ENCODE measurements around the gene DYSF.

The DYSF gene

DNA sequence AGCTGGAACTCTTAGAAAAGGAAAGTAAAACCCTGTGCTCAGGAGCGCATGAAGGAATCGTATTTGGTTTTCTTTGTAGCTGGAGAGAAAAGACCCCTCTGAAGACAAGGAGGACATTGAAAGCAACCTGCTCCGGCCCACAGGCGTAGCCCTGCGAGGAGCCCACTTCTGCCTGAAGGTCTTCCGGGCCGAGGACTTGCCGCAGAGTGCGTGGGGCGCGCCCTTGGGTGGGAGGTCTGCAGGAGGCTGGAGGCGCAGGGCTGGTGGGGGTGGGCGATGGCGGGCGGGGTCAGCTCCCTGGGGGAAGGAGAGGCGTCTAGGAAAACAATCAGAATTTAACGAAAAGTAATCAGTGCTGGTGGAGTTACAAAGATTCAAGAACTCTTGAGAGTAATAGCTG is 72.8 kb downstream of the DYSF start:
- Histone ChIP-seq H3K4me3 (ENCODE audit: low read depth, low read length) (no peak overlapping the region), H3K27ac (ENCODE audit: extremely low read depth, low read depth, low read length) (no peak overlapping the region), H3K4me1 (ENCODE audit: control insufficient read depth, insufficient read depth, low read length) (no peaks in the 10 kb centered on the region), H3K9me3 (ENCODE audit: control insufficient read depth, insufficient read depth, low read depth, low read length) (no peaks in the 10 kb centered on the region), H3K36me3 (ENCODE audit: control insufficient read depth in 2 of 2, insufficient read depth in 1 of 2, low read length in 2 of 2) (no peaks in the 10 kb centered on the region)
- CTCF ChIA-PET, result interaction anchor here (1.7 to 1.9 kb wide), 2 partner anchors 22 to 1367 kb away, joined by 3 to 4 read pairs; no protein-coding TSS in a partner anchor
- TF ChIP-seq ZNF248 (tag by site-specific recombination; IDR thresholded peaks at IDR 0.05), result no peak
- TF ChIP-seq ZNF221 (tag by site-specific recombination; IDR thresholded peaks at IDR 0.05; ENCODE audit: borderline replicate concordance), result no peak
- no peak for TF ChIP-seq ZNF501 (tag by site-specific recombination; IDR thresholded peaks at IDR 0.05)
- TF ChIP-seq ZNF530 (tag by site-specific recombination; IDR thresholded peaks at IDR 0.05; ENCODE audit: low read depth), result no peak
- TF ChIP-seq, protein P1, sequence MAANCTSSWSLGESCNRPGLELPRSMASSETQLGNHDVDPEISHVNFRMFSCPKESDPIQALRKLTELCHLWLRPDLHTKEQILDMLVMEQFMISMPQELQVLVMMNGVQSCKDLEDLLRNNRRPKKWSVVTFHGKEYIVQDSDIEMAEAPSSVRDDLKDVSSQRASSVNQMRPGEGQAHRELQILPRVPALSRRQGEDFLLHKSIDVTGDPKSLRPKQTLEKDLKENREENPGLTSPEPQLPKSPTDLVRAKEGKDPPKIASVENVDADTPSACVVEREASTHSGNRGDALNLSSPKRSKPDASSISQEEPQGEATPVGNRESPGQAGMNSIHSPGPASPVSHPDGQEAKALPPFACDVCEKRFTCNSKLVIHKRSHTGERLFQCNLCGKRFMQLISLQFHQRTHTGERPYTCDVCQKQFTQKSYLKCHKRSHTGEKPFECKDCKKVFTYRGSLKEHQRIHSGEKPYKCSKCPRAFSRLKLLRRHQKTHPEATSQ (tag by site-specific recombination; IDR thresholded peaks at IDR 0.05), result no peak
- no peak for TF ChIP-seq ZNF121 (tag by site-specific recombination; IDR thresholded peaks at IDR 0.05)
- POLR2A ChIA-PET, result interaction anchor here (0.6 kb wide), 1 partner anchor 398 kb away, joined by 3 read pairs; no protein-coding TSS in a partner anchor

DNA sequence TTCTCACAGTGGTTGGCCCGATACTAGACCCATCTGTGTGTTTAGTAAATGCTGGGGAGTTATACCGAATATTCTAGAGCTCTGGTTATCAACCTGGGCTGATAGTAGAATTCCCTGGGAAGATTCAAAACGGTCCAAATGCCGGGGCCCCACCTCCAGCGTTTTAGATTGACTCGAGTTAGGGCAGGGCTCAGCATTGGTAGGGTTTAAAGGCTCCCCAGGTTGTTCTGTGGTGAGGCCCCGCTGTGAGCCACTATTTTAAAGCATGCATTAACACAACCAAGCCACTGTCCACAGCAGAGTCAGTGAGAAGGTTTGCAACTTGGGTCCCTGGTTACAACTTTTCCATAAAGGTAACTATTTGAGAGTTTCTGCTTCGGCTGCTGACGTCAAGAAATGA is 73.6 kb downstream of the DYSF start:
- no peak overlapping the region for H3K27ac ChIP-seq (ENCODE audit: extremely low read depth, low read depth, low read length)
- H3K9me3 ChIP-seq (ENCODE audit: control insufficient read depth, insufficient read depth, low read depth, low read length), result no peaks in the 10 kb centered on the region
- POLR2A ChIA-PET, result interaction anchor here (0.6 kb wide), 2 partner anchors 268 to 1197 kb away, joined by 3 to 7 read pairs; no protein-coding TSS in a partner anchor
- no peak for TF ChIP-seq GLIS1 (tag by site-specific recombination; IDR thresholded peaks at IDR 0.05)
- no peaks in the 10 kb centered on the region for H3K36me3 ChIP-seq (ENCODE audit: control insufficient read depth in 2 of 2, insufficient read depth in 1 of 2, low read length in 2 of 2)
- no peaks in the 10 kb centered on the region for H3K4me1 ChIP-seq (ENCODE audit: control insufficient read depth, insufficient read depth, low read length)
- CTCF ChIA-PET, result interaction anchor here (0.6 to 1.9 kb wide), 5 partner anchors 22 to 1366 kb away, joined by 3 to 4 read pairs (median 3); no protein-coding TSS in a partner anchor
- no peak overlapping the region for H3K4me3 ChIP-seq (ENCODE audit: low read depth, low read length)

DNA sequence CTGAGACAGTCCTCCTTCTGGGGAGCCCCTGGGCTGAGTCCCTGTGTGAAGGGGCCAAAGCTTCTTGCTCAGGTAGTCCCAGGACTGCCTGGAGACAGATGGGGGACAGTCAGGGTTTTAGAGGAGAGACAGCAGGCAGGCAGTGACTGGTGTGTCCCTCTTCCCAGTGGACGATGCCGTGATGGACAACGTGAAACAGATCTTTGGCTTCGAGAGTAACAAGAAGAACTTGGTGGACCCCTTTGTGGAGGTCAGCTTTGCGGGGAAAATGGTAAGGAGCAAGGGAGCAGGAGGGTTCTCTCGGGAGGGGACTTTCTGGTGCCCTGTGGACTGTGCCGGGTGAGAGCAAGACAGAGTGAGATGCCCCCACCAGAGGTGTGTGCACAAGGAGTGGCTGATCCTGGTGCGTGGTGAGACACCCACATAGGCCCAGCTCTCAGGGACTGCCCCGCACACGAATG is 74.8 kb downstream of the DYSF start:
- CTCF ChIA-PET, result interaction anchor here (0.6 to 2.6 kb wide), 6 partner anchors 18 to 622 kb away, joined by 3 to 9 read pairs (median 4); no protein-coding TSS in a partner anchor
- Histone ChIP-seq H3K36me3 (ENCODE audit: control insufficient read depth in 2 of 2, insufficient read depth in 1 of 2, low read length in 2 of 2) (no peaks in the 10 kb centered on the region), H3K4me3 (ENCODE audit: low read depth, low read length) (no peak overlapping the region)

DNA sequence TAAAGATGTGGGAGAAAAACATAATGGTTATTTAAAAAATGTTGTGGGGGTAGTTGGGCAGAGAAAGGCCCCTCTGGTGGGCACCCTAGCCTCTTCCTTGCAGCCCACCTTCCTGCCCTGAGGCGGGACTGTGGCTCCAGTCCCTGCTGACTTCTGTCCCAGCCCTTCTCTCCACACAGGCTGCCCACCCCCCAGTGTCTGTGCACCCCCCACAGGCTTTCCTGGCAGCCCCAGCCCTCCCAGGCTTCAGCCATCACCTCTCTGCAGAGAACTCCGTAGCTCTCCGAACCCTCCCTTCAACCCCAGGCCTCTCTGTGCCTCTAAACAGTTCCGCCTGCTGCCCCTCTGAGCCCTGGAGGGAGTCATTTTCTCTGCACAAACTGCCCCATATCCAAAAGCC is 75.4 kb downstream of the DYSF start:
- H3K4me1 ChIP-seq (ENCODE audit: control insufficient read depth, insufficient read depth, low read length), result no peaks in the 10 kb centered on the region
- no peaks in the 10 kb centered on the region for H3K9me3 ChIP-seq (ENCODE audit: control insufficient read depth, insufficient read depth, low read depth, low read length)
- no peaks in the 10 kb centered on the region for H3K36me3 ChIP-seq (ENCODE audit: control insufficient read depth in 2 of 2, insufficient read depth in 1 of 2, low read length in 2 of 2)
- CTCF ChIA-PET, result interaction anchor here (1.1 to 2.6 kb wide), 7 partner anchors 13 to 463 kb away, joined by 3 to 10 read pairs (median 8); no protein-coding TSS in a partner anchor
- no peak overlapping the region for H3K27ac ChIP-seq (ENCODE audit: extremely low read depth, low read depth, low read length)
- POLR2A ChIA-PET, result interaction anchor here (0.6 kb wide), 1 partner anchor 48 kb away, joined by 5 read pairs; no protein-coding TSS in a partner anchor
- TF ChIP-seq, protein P2, sequence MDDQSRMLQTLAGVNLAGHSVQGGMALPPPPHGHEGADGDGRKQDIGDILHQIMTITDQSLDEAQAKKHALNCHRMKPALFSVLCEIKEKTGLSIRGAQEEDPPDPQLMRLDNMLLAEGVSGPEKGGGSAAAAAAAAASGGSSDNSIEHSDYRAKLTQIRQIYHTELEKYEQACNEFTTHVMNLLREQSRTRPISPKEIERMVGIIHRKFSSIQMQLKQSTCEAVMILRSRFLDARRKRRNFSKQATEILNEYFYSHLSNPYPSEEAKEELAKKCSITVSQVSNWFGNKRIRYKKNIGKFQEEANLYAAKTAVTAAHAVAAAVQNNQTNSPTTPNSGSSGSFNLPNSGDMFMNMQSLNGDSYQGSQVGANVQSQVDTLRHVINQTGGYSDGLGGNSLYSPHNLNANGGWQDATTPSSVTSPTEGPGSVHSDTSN (CRISPR knock-in tag; IDR thresholded peaks at IDR 0.05), result no peak
- no peak overlapping the region for H3K4me3 ChIP-seq (ENCODE audit: low read depth, low read length)

More for the DNA sequence above, 74.8 kb downstream of the DYSF start:
- no peak overlapping the region for H3K27ac ChIP-seq (ENCODE audit: extremely low read depth, low read depth, low read length)
- H3K9me3 ChIP-seq (ENCODE audit: control insufficient read depth, insufficient read depth, low read depth, low read length), result no peaks in the 10 kb centered on the region
- no peak for TF ChIP-seq ZFP3 (tag by site-specific recombination; IDR thresholded peaks at IDR 0.05; ENCODE audit: low read depth)
- POLR2A ChIA-PET, result no interaction called here
- no peaks in the 10 kb centered on the region for H3K4me1 ChIP-seq (ENCODE audit: control insufficient read depth, insufficient read depth, low read length)

DNA sequence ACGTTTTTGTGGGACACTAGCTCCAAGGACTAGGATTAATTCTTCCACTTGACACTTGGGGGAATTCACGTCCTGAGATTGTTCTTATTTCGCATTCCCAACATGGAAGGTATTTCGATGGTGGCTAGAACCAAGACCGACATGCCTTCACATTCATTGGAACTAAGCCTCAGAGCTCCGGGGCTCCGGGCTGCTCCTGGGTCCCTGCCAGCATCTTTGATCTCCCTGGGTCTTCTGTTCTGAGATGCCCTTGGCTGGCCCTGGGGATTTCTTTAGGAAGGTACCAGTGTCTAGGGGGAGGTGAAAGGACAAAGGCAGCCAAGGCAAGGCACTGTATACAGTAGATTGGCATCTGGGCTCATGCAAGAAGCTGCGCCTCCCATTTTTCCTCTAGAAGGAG is 76.8 kb downstream of the DYSF start:
- Histone ChIP-seq H3K4me1 (ENCODE audit: control insufficient read depth, insufficient read depth, low read length) (no peaks in the 10 kb centered on the region), H3K9me3 (ENCODE audit: control insufficient read depth, insufficient read depth, low read depth, low read length) (no peaks in the 10 kb centered on the region), H3K36me3 (ENCODE audit: control insufficient read depth in 2 of 2, insufficient read depth in 1 of 2, low read length in 2 of 2) (no peaks in the 10 kb centered on the region), H3K4me3 (ENCODE audit: low read depth, low read length) (no peak overlapping the region), H3K27ac (ENCODE audit: extremely low read depth, low read depth, low read length) (no peak overlapping the region)
- ChIA-PET POLR2A (no interaction called here), CTCF (interaction anchor here (0.6 to 2.6 kb wide), 17 partner anchors 9 to 1364 kb away, joined by 3 to 10 read pairs (median 4); no protein-coding TSS in a partner anchor)
- TF ChIP-seq, protein P3, sequence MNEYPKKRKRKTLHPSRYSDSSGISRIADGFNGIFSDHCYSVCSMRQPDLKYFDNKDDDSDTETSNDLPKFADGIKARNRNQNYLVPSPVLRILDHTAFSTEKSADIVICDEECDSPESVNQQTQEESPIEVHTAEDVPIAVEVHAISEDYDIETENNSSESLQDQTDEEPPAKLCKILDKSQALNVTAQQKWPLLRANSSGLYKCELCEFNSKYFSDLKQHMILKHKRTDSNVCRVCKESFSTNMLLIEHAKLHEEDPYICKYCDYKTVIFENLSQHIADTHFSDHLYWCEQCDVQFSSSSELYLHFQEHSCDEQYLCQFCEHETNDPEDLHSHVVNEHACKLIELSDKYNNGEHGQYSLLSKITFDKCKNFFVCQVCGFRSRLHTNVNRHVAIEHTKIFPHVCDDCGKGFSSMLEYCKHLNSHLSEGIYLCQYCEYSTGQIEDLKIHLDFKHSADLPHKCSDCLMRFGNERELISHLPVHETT (tag by site-specific recombination; IDR thresholded peaks at IDR 0.05), result no peak
- TF ChIP-seq ZNF10 (tag by site-specific recombination; IDR thresholded peaks at IDR 0.05) (no peak), ZBTB20 (tag by site-specific recombination; IDR thresholded peaks at IDR 0.05) (no peak), ZNF174 (tag by site-specific recombination; IDR thresholded peaks at IDR 0.05) (no peak)
- TF ChIP-seq, protein P2 (CRISPR knock-in tag; IDR thresholded peaks at IDR 0.05), result no peak
- TF ChIP-seq, protein P4, sequence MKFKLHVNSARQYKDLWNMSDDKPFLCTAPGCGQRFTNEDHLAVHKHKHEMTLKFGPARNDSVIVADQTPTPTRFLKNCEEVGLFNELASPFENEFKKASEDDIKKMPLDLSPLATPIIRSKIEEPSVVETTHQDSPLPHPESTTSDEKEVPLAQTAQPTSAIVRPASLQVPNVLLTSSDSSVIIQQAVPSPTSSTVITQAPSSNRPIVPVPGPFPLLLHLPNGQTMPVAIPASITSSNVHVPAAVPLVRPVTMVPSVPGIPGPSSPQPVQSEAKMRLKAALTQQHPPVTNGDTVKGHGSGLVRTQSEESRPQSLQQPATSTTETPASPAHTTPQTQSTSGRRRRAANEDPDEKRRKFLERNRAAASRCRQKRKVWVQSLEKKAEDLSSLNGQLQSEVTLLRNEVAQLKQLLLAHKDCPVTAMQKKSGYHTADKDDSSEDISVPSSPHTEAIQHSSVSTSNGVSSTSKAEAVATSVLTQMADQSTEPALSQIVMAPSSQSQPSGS (tag by site-specific recombination; IDR thresholded peaks at IDR 0.05; ENCODE audit: low read depth), result no peak

Measured in HEK293 (cell line).